ENCODE results near the gene CLDN14.

CLDN14 gene

GRCh38 chr21:36472377-36472776, 7.5 kb downstream of the CLDN14 start:
- Mint-ChIP-seq H3K27me3 (peaks cover 4% of the 10 kb centered on the region), H3K27ac (no peak overlapping the region), H3K36me3 (peaks cover 2% of the 10 kb centered on the region), H3K4me1 (no peaks in the 10 kb centered on the region), H3K9me3 (peaks cover 8% of the 10 kb centered on the region), H3K4me3 (no peak overlapping the region)
- ATAC-seq (ENCODE audit: low read depth) (no peak), DNase-seq (ENCODE audit: low spot score in 2 of 2) (no peak)

- DNase-seq (ENCODE audit: low spot score in 2 of 2) (no peak), ATAC-seq (ENCODE audit: low read depth) (no peak)
- Mint-ChIP-seq H3K4me1 (no peaks in the 10 kb centered on the region), H3K27ac (no peak overlapping the region), H3K36me3 (peaks cover 2% of the 10 kb centered on the region), H3K9me3 (peaks cover 8% of the 10 kb centered on the region), H3K4me3 (no peak overlapping the region), H3K27me3 (peaks cover 4% of the 10 kb centered on the region)
Observed at GRCh38 chr21:36471254-36471723, 8.6 kb downstream of the CLDN14 start.

GRCh38 chr21:36470294-36470693, 9.6 kb downstream of the CLDN14 start:
- no peak overlapping the region for H3K4me3 Mint-ChIP-seq
- peaks cover 4% of the 10 kb centered on the region for H3K27me3 Mint-ChIP-seq
- no peak overlapping the region for H3K27ac Mint-ChIP-seq
- DNase-seq (ENCODE audit: low spot score in 2 of 2) (no peak), ATAC-seq (ENCODE audit: low read depth) (no peak)
- H3K4me1 Mint-ChIP-seq, result no peaks in the 10 kb centered on the region
- H3K36me3 Mint-ChIP-seq, result peaks cover 2% of the 10 kb centered on the region
- peaks cover 8% of the 10 kb centered on the region for H3K9me3 Mint-ChIP-seq

- ATAC-seq (ENCODE audit: low read depth), result no peak
- Mint-ChIP-seq H3K4me3 (no peak overlapping the region), H3K27ac (no peak overlapping the region)
Observed at GRCh38 chr21:36466061-36466511, 13.8 kb downstream of the CLDN14 start.

GRCh38 chr21:36465478-36465877, 14.4 kb downstream of the CLDN14 start:
- Mint-ChIP-seq H3K27me3 (peaks cover 10% of the 10 kb centered on the region), H3K27ac (no peak overlapping the region), H3K4me1 (peaks cover 6% of the 10 kb centered on the region), H3K4me3 (no peak overlapping the region), H3K9me3 (peaks cover 1% of the 10 kb centered on the region), H3K36me3 (no peaks in the 10 kb centered on the region)
- DNase-seq (ENCODE audit: low spot score in 2 of 2), result no peak
- ATAC-seq (ENCODE audit: low read depth), result no peak

More at GRCh38 chr21:36466061-36466511, 13.8 kb downstream of the CLDN14 start:
- no peak for DNase-seq (ENCODE audit: low spot score in 2 of 2)
- Mint-ChIP-seq H3K36me3 (no peaks in the 10 kb centered on the region), H3K27me3 (peaks cover 10% of the 10 kb centered on the region), H3K4me1 (peaks cover 6% of the 10 kb centered on the region), H3K9me3 (peaks cover 1% of the 10 kb centered on the region)

- no peak overlapping the region for H3K4me3 Mint-ChIP-seq
- no peaks in the 10 kb centered on the region for H3K9me3 Mint-ChIP-seq
- H3K27ac Mint-ChIP-seq, result no peak overlapping the region
- H3K27me3 Mint-ChIP-seq, result peaks cover 8% of the 10 kb centered on the region
- ATAC-seq (ENCODE audit: low read depth) (no peak), DNase-seq (ENCODE audit: low spot score in 2 of 2) (no peak)
- H3K36me3 Mint-ChIP-seq, result no peaks in the 10 kb centered on the region
- H3K4me1 Mint-ChIP-seq, result peaks cover 6% of the 10 kb centered on the region
Observed at GRCh38 chr21:36464590-36464989, 15.3 kb downstream of the CLDN14 start.

- H3K36me3 Mint-ChIP-seq, result no peaks in the 10 kb centered on the region
- no peaks in the 10 kb centered on the region for H3K9me3 Mint-ChIP-seq
- ATAC-seq (ENCODE audit: low read depth), result no peak
Observed at GRCh38 chr21:36463991-36464390, 15.9 kb downstream of the CLDN14 start.

GRCh38 chr21:36463204-36463603, 16.7 kb downstream of the CLDN14 start:
- H3K27ac Mint-ChIP-seq, result no peak overlapping the region
- H3K36me3 Mint-ChIP-seq, result no peaks in the 10 kb centered on the region
- no peak overlapping the region for H3K4me3 Mint-ChIP-seq
- DNase-seq (ENCODE audit: low spot score in 2 of 2) (no peak), ATAC-seq (ENCODE audit: low read depth) (no peak)
- peaks cover 6% of the 10 kb centered on the region for H3K4me1 Mint-ChIP-seq
- H3K27me3 Mint-ChIP-seq, result peaks cover 8% of the 10 kb centered on the region
- H3K9me3 Mint-ChIP-seq, result no peaks in the 10 kb centered on the region

More at GRCh38 chr21:36463991-36464390, 15.9 kb downstream of the CLDN14 start:
- no peak overlapping the region for H3K27ac Mint-ChIP-seq
- H3K4me3 Mint-ChIP-seq, result no peak overlapping the region
- H3K4me1 Mint-ChIP-seq, result peaks cover 6% of the 10 kb centered on the region
- peaks cover 8% of the 10 kb centered on the region for H3K27me3 Mint-ChIP-seq
- no peak for DNase-seq (ENCODE audit: low spot score in 2 of 2)

GRCh38 chr21:36461918-36462486, 17.9 kb downstream of the CLDN14 start:
- H3K9me3 Mint-ChIP-seq, result no peaks in the 10 kb centered on the region
- ATAC-seq (ENCODE audit: low read depth), result no peak
- H3K4me1 Mint-ChIP-seq, result peaks cover 6% of the 10 kb centered on the region
- no peak overlapping the region for H3K4me3 Mint-ChIP-seq
- H3K27ac Mint-ChIP-seq, result no peak overlapping the region
- no peak for DNase-seq (ENCODE audit: low spot score in 2 of 2)
- H3K27me3 Mint-ChIP-seq, result peaks cover 6% of the 10 kb centered on the region
- H3K36me3 Mint-ChIP-seq, result no peaks in the 10 kb centered on the region

- peaks cover 6% of the 10 kb centered on the region for H3K27me3 Mint-ChIP-seq
- H3K9me3 Mint-ChIP-seq, result no peaks in the 10 kb centered on the region
- no peaks in the 10 kb centered on the region for H3K36me3 Mint-ChIP-seq
- no peak overlapping the region for H3K27ac Mint-ChIP-seq
- ATAC-seq (ENCODE audit: low read depth) (no peak), DNase-seq (ENCODE audit: low spot score in 2 of 2) (no peak)
- no peak overlapping the region for H3K4me3 Mint-ChIP-seq
- H3K4me1 Mint-ChIP-seq, result peaks cover 6% of the 10 kb centered on the region
Observed at GRCh38 chr21:36461277-36461917, 18.5 kb downstream of the CLDN14 start.

GRCh38 chr21:36460866-36461265, 19.1 kb downstream of the CLDN14 start:
- no peak overlapping the region for H3K4me3 Mint-ChIP-seq
- H3K9me3 Mint-ChIP-seq, result no peaks in the 10 kb centered on the region
- H3K4me1 Mint-ChIP-seq, result peaks cover 6% of the 10 kb centered on the region
- no peaks in the 10 kb centered on the region for H3K36me3 Mint-ChIP-seq
- ATAC-seq (ENCODE audit: low read depth) (no peak), DNase-seq (ENCODE audit: low spot score in 2 of 2) (no peak)
- no peak overlapping the region for H3K27ac Mint-ChIP-seq
- peaks cover 7% of the 10 kb centered on the region for H3K27me3 Mint-ChIP-seq

- H3K4me3 Mint-ChIP-seq, result no peak overlapping the region
- peaks cover 9% of the 10 kb centered on the region for H3K27me3 Mint-ChIP-seq
- peaks cover 6% of the 10 kb centered on the region for H3K4me1 Mint-ChIP-seq
- no peaks in the 10 kb centered on the region for H3K9me3 Mint-ChIP-seq
- ATAC-seq (ENCODE audit: low read depth) (no peak), DNase-seq (ENCODE audit: low spot score in 2 of 2) (no peak)
- H3K27ac Mint-ChIP-seq, result no peak overlapping the region
- H3K36me3 Mint-ChIP-seq, result no peaks in the 10 kb centered on the region
Observed at GRCh38 chr21:36459098-36459497, 20.8 kb downstream of the CLDN14 start.

- Mint-ChIP-seq H3K27ac (no peak overlapping the region), H3K4me3 (no peak overlapping the region), H3K36me3 (no peaks in the 10 kb centered on the region), H3K4me1 (no peaks in the 10 kb centered on the region), H3K27me3 (peaks cover 6% of the 10 kb centered on the region), H3K9me3 (no peaks in the 10 kb centered on the region)
- ATAC-seq (ENCODE audit: low read depth) (no peak), DNase-seq (ENCODE audit: low spot score in 2 of 2) (no peak)
Observed at GRCh38 chr21:36456729-36457414, 23.1 kb downstream of the CLDN14 start.

GRCh38 chr21:36454706-36455105, 25.2 kb downstream of the CLDN14 start:
- Mint-ChIP-seq H3K27me3 (peaks cover 6% of the 10 kb centered on the region), H3K9me3 (peaks cover 1% of the 10 kb centered on the region), H3K4me1 (no peaks in the 10 kb centered on the region), H3K36me3 (no peaks in the 10 kb centered on the region), H3K4me3 (no peak overlapping the region), H3K27ac (no peak overlapping the region)
- ATAC-seq (ENCODE audit: low read depth), result no peak
- no peak for DNase-seq (ENCODE audit: low spot score in 2 of 2)
